ENCODE measurements around the gene NOL8. TPM values are rescaled to one million over a fixed set of nuclear protein-coding genes. Genes with fewer than 3 reads are reported as not detected.
A peak's percentile ranks its signal among the peaks of the same experiment; 100 is the strongest.

The NOL8 gene
- total RNA-seq, 2 experiments from 2014 or later: 65.6 to 69.2 TPM

DNA sequence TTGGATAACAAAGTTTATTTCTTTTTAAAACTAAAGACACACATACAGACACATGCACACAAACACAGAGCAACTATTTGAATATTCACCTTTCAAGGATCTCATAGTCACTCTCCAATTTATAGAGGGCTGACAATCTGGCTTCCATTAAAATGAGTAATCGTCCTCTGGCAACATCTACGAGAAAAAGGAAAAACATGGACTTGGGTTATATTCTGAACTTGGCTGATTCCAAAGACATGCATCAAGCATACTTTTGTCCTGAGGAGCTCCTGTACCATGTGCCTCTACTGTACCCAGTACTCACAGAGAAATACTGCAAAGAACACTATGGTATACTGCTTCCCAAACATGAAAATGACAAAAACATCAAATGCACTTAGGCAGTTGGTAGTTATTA is 47.0 kb downstream of the NOL8 start:
- peak overlapping the region; percentile 60 for H3K27ac Mint-ChIP-seq
- H3K4me1 Mint-ChIP-seq: peaks cover 30% of the 10 kb centered on the region
- no peaks in the 10 kb centered on the region for H3K27me3 Mint-ChIP-seq
- no peak overlapping the region for H3K4me3 Mint-ChIP-seq
- ATAC-seq (ENCODE audit: low read depth): no peak
- POLR2A ChIA-PET: interaction anchor here (1.1 to 1.6 kb wide), 2 partner anchors 9 to 386 kb away, joined by 3 to 4 read pairs; no protein-coding TSS in a partner anchor
- no peaks in the 10 kb centered on the region for H3K9me3 Mint-ChIP-seq
- peaks cover 39% of the 10 kb centered on the region for H3K36me3 Mint-ChIP-seq
- DNase-seq: no peak

DNA sequence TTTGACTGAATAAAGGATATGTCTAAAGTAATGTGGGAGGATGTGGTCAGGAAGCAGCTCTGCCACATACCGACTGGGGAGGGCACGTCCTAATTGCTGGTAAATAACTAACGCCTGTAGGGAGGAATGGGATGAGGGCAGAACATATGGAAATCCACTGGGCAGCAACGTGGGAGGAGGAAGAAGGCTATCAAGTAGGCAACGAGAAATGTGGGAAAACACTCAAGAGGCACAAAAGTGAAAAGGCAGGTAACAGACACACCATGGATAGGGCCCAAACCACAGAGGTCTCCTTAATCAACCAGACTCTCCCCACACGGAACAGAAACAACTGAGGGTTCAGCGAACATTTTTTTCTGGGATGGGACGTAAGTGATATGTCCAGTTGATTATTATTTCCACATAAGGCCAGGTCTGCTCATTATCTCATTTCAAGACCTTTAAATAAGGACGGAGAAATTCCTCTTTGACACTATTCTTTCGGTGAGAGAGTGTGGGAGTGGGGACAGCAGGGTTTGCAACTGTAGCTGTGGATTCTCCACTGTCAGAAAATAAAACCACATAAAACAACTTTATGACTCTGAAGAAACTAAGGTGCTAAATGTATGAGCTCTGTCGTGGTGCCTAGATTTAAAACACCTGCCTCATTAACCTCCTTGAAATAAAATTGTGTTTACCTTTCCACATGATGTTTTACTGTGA is 48.7 kb downstream of the NOL8 start:
- Mint-ChIP-seq H3K4me3 (peak overlapping the region; percentile 64), H3K9me3 (no peaks in the 10 kb centered on the region), H3K27me3 (no peaks in the 10 kb centered on the region), H3K27ac (peak overlapping the region; percentile 70), H3K36me3 (peaks cover 38% of the 10 kb centered on the region), H3K4me1 (peaks cover 30% of the 10 kb centered on the region)
- DNase-seq (no peak), ATAC-seq (ENCODE audit: low read depth) (peak; percentile 47)
- POLR2A ChIA-PET: interaction anchor here (1.0 kb wide), 1 partner anchor 49 kb away, joined by 3 read pairs; the partner anchor contains the start of gene CENPP

DNA sequence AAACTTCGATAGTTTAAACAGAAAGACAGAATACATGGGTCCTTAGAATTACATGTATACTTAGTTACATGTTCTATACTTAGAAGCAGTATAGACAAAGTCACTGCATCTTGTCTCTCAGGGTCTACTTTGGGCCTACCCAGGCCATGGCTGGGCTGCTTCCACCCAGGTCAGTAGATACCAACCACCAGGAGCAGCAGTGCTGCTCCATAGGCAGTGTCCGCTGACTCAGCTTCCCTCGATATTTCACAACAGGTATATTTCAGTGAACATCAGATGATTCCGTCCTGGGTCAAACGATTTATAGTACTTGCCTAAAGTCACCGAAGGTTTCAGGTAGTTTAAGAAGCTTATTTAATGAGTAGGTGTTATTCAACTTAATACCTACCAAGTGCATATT is 49.6 kb downstream of the NOL8 start:
- Mint-ChIP-seq H3K4me3 (peak overlapping the region; percentile 64), H3K27me3 (no peaks in the 10 kb centered on the region), H3K4me1 (peaks cover 30% of the 10 kb centered on the region), H3K36me3 (peaks cover 40% of the 10 kb centered on the region), H3K27ac (peak overlapping the region; percentile 70), H3K9me3 (no peaks in the 10 kb centered on the region)
- POLR2A ChIA-PET: no interaction called here
- DNase-seq (no peak), ATAC-seq (ENCODE audit: low read depth) (no peak)

DNA sequence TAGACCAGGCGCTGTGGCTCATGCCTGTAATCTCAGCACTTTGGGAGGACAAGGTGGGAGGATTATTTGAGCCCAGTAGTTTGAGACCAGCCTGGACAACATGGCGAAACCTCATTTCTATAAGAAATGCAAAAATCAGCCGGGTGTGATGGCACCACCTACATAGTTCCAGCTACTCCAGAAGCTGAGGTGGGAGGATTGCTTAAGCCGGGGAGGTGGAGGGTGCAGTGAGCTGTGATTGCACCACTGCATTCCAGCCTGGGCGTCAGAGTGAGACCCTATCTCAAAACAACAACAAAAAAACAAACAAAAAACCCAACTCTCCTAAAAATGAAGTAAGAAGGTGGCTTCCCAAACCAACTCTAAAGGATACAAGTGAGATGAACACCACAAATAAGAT is 54.6 kb downstream of the NOL8 start:
- ATAC-seq (ENCODE audit: low read depth) (no peak), DNase-seq (no peak)
- Mint-ChIP-seq H3K4me1 (peaks cover 4% of the 10 kb centered on the region), H3K27me3 (no peaks in the 10 kb centered on the region), H3K36me3 (peaks cover 26% of the 10 kb centered on the region), H3K9me3 (no peaks in the 10 kb centered on the region), H3K4me3 (no peak overlapping the region), H3K27ac (no peak overlapping the region)
- POLR2A ChIA-PET: no interaction called here

DNA sequence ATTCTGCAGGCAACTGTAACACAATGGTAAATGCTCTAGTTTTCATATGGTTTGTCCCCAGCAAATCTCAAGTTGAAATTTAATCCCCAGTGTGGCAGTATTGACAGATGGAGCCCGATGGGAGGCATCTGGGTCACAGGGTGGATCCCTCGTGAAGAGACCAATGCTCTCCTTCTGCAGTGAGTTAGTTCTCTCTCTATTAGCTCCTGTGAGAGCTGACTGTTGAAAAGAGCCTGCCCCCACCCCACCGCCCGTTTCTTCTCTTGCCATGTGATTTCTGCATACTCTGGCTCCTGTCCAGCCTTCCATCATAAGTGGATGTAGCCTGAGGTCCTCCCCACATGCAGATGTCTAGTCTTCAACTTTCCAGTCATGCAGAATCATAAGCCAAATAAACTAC is 58.7 kb downstream of the NOL8 start:
- DNase-seq (no peak), ATAC-seq (ENCODE audit: low read depth) (no peak)
- H3K9me3 Mint-ChIP-seq: no peaks in the 10 kb centered on the region
- peaks cover 22% of the 10 kb centered on the region for H3K36me3 Mint-ChIP-seq
- H3K27ac Mint-ChIP-seq: no peak overlapping the region
- H3K4me3 Mint-ChIP-seq: no peak overlapping the region
- POLR2A ChIA-PET: no interaction called here
- H3K27me3 Mint-ChIP-seq: no peaks in the 10 kb centered on the region
- H3K4me1 Mint-ChIP-seq: peaks cover 3% of the 10 kb centered on the region

DNA sequence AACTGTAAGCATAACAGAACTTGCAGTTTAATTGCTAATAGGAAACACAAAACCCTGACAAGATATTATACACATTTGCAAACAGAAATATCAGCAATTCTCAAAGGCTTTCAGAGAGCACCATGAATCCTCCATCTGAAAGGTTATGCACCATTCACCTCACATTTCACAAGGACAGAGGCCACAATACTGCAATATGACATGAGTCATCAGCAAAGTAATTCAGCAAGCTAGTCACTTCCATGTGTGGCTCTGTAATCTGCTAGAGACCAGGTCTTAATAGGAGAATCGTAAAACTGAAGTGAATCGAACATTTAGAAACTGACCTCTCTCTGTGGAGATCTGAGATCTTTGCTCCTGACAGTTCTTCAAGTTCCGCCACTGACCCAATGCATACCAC is 60.0 kb downstream of the NOL8 start:
- ATAC-seq (ENCODE audit: low read depth): no peak
- peaks cover 17% of the 10 kb centered on the region for H3K36me3 Mint-ChIP-seq
- no peak overlapping the region for H3K4me3 Mint-ChIP-seq
- DNase-seq: no peak
- H3K27me3 Mint-ChIP-seq: no peaks in the 10 kb centered on the region
- peaks cover 3% of the 10 kb centered on the region for H3K4me1 Mint-ChIP-seq
- POLR2A ChIA-PET: no interaction called here
- H3K27ac Mint-ChIP-seq: no peak overlapping the region
- no peaks in the 10 kb centered on the region for H3K9me3 Mint-ChIP-seq

DNA sequence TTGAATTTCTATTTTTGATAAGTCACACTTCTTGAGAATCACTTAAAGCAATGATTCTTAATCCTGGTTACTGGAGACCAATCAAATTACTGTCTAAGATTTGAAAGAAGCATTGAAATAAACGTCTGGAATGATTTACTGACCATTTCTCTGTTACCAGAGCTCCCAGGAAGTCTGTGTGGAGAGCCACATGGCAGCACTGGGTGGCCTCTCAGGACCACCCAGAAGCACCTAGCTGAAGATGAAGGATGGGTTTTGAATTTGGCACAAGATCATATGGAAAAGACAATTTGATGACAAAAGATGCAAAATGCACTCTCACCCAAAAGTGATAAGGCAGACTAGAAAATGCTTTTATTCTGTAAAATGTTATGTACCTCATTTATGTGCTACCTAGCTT is 62.0 kb downstream of the NOL8 start:
- peaks cover 2% of the 10 kb centered on the region for H3K4me1 Mint-ChIP-seq
- H3K9me3 Mint-ChIP-seq: no peaks in the 10 kb centered on the region
- peak overlapping the region; percentile 8 for H3K27ac Mint-ChIP-seq
- no peaks in the 10 kb centered on the region for H3K27me3 Mint-ChIP-seq
- DNase-seq (no peak), ATAC-seq (ENCODE audit: low read depth) (no peak)
- no peak overlapping the region for H3K4me3 Mint-ChIP-seq
- POLR2A ChIA-PET: no interaction called here
- H3K36me3 Mint-ChIP-seq: peaks cover 16% of the 10 kb centered on the region

DNA sequence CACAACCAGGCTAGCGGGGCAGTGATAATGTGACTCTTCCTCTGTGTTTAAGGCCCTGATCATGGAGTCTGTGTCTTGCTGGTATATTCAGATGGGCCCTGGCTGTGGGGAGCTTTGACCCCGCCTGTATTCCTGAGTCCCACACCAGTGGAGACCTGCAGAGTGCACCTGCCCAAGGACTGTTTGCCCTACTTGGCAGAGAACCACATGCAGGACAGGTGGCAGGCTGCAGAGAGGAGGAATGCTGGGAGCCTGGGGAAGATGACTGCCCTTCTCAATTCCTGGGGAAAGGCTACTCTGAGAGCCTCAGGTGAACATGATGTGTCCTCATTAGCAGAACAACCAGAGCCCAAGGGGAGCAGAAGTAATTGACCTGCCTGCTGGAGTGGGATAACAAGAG is 67.8 kb downstream of the NOL8 start:
- ATAC-seq (ENCODE audit: low read depth): no peak
- Mint-ChIP-seq H3K9me3 (no peaks in the 10 kb centered on the region), H3K27ac (no peak overlapping the region), H3K4me3 (no peak overlapping the region), H3K4me1 (no peaks in the 10 kb centered on the region), H3K27me3 (no peaks in the 10 kb centered on the region), H3K36me3 (peaks cover 13% of the 10 kb centered on the region)
- no peak for DNase-seq
- POLR2A ChIA-PET: no interaction called here

DNA sequence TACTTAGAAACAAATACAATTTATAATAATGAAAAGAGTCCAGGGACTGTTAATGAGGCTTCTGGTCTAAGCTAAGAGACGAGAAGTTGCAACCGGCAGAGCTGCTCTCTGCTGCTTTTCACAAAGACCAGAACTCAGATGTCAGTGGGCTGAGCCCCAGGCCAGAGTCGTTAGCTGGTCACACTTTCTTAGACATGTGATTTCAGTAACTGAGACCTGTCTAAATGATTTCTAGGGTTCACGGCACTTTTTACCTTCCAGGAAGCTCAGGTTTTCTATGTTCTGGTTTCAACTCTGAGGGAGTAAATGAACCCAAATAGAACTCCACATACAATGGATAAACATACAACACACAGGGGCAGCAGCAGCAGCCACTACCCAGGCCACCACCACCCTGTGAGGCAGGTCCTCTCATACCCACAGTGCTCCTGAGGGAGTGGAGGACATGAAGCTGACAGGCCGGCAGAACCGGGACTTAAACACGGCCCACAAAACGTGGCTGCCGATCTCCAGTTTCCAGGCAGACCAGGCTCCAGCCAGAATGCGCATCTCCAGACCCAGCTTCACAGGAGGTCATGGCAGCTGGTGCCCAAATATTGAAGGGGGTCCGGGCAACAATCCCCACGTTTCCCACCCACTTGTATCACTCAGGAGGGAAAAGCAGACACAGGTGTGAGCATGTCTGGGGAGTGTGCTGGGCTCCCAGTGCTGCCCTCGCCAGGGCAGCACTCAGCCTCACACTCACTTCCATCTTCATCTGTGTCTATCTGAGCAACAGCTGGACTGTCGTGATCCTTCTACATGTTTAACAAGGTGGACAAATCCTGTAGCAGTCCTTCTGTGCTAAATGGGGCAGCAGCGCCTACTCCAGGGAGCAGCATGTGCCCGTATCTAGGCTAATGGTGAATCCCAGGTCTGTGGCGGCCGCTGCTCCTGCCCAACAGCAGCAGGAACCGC is 70.5 kb downstream of the NOL8 start:
- H3K4me1 Mint-ChIP-seq: no peaks in the 10 kb centered on the region
- H3K36me3 Mint-ChIP-seq: peaks cover 17% of the 10 kb centered on the region
- no peak for DNase-seq
- POLR2A ChIA-PET: no interaction called here
- no peak overlapping the region for H3K4me3 Mint-ChIP-seq
- no peak overlapping the region for H3K27ac Mint-ChIP-seq
- H3K9me3 Mint-ChIP-seq: no peaks in the 10 kb centered on the region
- H3K27me3 Mint-ChIP-seq: no peaks in the 10 kb centered on the region
- ATAC-seq (ENCODE audit: low read depth): no peak

DNA sequence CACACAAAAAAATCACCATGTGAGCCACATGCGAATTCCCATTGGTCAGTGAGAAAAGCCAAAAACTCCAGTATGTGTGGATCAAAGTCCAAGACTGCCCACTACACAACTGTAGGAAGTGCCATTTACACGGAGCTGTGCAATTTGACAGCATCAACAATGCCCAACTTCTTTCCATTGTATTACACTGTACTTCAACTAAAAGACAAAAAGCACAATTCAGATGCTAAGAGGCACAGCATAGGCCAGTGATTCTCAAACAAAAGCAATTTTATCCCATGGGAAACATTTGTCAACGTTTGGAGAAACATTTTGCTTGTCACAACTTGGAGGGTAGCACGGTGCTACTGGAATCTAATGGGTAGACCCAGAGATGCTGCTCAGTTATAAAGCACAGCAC is 71.5 kb downstream of the NOL8 start:
- Mint-ChIP-seq H3K27me3 (no peaks in the 10 kb centered on the region), H3K27ac (no peak overlapping the region), H3K4me1 (no peaks in the 10 kb centered on the region), H3K9me3 (no peaks in the 10 kb centered on the region), H3K4me3 (no peak overlapping the region), H3K36me3 (peaks cover 20% of the 10 kb centered on the region)
- POLR2A ChIA-PET: no interaction called here
- DNase-seq (no peak), ATAC-seq (ENCODE audit: low read depth) (no peak)

DNA sequence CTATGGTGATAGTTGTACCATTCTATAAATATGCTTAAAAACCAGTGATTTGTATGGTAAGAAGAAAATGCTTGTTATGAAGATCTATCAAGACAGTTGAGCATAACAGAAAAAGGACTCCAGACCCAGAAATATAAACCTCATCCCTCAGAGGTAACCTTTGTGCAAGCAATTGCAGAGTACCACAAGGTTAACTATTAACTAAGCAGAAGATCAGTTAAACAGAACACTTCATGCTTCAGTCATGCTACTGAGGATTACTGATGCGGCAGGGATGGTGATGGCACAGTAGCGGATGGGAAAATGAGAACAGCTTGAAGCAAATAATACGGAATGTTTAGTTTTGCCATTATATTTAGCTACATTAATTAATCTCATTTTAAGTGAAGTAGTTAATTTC is 77.2 kb downstream of the NOL8 start:
- POLR2A ChIA-PET: no interaction called here
- peak overlapping the region; percentile 19 for H3K27ac Mint-ChIP-seq
- H3K4me1 Mint-ChIP-seq: no peaks in the 10 kb centered on the region
- ATAC-seq (ENCODE audit: low read depth): no peak
- H3K27me3 Mint-ChIP-seq: no peaks in the 10 kb centered on the region
- no peak overlapping the region for H3K4me3 Mint-ChIP-seq
- DNase-seq: no peak
- H3K36me3 Mint-ChIP-seq: peaks cover 36% of the 10 kb centered on the region
- H3K9me3 Mint-ChIP-seq: no peaks in the 10 kb centered on the region
